HG02870 (cell line): ENCODE results near the gene TBXAS1.

Experiments
- ATAC-seq: cut with Tn5 transposase; IDR thresholded peaks from one replicate; pipeline ENCODE4 v1.9.1; 2021; ENCODE audit warnings: mild to moderate bottlenecking, moderate library complexity; ENCODE audit not compliant: unreplicated experiment

Gene TBXAS1

GRCh38 chr7:139993169-139993568 is 164.1 kb downstream of the TBXAS1 start:
- no peak for ATAC-seq

- ATAC-seq = no peak
Observed at GRCh38 chr7:139993592-139993991, 164.5 kb downstream of the TBXAS1 start.

GRCh38 chr7:139994356-139994755 is 165.3 kb downstream of the TBXAS1 start:
- ATAC-seq = no peak

- ATAC-seq = no peak
Observed at GRCh38 chr7:139995017-139995915, 166.2 kb downstream of the TBXAS1 start.

- ATAC-seq = no peak
Observed at GRCh38 chr7:139998572-139998971, 169.5 kb downstream of the TBXAS1 start.

GRCh38 chr7:139999516-139999915 is 170.5 kb downstream of the TBXAS1 start:
- ATAC-seq = no peak

GRCh38 chr7:140000666-140001268 is 171.7 kb downstream of the TBXAS1 start:
- ATAC-seq = no peak

- no peak for ATAC-seq
Observed at GRCh38 chr7:140003913-140004382, 174.9 kb downstream of the TBXAS1 start.

- no peak for ATAC-seq
Observed at GRCh38 chr7:140004672-140005071, 175.6 kb downstream of the TBXAS1 start.

GRCh38 chr7:140005341-140005740 is 176.3 kb downstream of the TBXAS1 start:
- ATAC-seq = no peak

- no peak for ATAC-seq
Observed at GRCh38 chr7:140005754-140006503, 176.9 kb downstream of the TBXAS1 start.

- no peak for ATAC-seq
Observed at GRCh38 chr7:140006600-140006999, 177.5 kb downstream of the TBXAS1 start.

- ATAC-seq = no peak
Observed at GRCh38 chr7:140007051-140007690, 178.1 kb downstream of the TBXAS1 start.

GRCh38 chr7:140008755-140009610 is 179.9 kb downstream of the TBXAS1 start:
- no peak for ATAC-seq

- ATAC-seq = no peak
Observed at GRCh38 chr7:140009735-140010134, 180.7 kb downstream of the TBXAS1 start.

- no peak for ATAC-seq
Observed at GRCh38 chr7:140010194-140010895, 181.3 kb downstream of the TBXAS1 start.

GRCh38 chr7:140013676-140014075 is 184.6 kb downstream of the TBXAS1 start:
- no peak for ATAC-seq

GRCh38 chr7:140014123-140014522 is 185.1 kb downstream of the TBXAS1 start:
- ATAC-seq = no peak

- ATAC-seq = no peak
Observed at GRCh38 chr7:140015471-140015970, 186.5 kb downstream of the TBXAS1 start.
